HG03354 (cell line): ENCODE measurements around the gene PHF20.
"Not testable (repeated sequence)": the region's sequence is repeated elsewhere in the genome, so short reads cannot be mapped to it uniquely, and the experiment has no call there.

Source experiments
- ATAC-seq: cut with Tn5 transposase; IDR thresholded peaks from one replicate; pipeline ENCODE4 v1.9.1; 2021; ENCODE audit warnings: mild to moderate bottlenecking; ENCODE audit not compliant: unreplicated experiment, poor library complexity, severe bottlenecking

Gene PHF20

DNA sequence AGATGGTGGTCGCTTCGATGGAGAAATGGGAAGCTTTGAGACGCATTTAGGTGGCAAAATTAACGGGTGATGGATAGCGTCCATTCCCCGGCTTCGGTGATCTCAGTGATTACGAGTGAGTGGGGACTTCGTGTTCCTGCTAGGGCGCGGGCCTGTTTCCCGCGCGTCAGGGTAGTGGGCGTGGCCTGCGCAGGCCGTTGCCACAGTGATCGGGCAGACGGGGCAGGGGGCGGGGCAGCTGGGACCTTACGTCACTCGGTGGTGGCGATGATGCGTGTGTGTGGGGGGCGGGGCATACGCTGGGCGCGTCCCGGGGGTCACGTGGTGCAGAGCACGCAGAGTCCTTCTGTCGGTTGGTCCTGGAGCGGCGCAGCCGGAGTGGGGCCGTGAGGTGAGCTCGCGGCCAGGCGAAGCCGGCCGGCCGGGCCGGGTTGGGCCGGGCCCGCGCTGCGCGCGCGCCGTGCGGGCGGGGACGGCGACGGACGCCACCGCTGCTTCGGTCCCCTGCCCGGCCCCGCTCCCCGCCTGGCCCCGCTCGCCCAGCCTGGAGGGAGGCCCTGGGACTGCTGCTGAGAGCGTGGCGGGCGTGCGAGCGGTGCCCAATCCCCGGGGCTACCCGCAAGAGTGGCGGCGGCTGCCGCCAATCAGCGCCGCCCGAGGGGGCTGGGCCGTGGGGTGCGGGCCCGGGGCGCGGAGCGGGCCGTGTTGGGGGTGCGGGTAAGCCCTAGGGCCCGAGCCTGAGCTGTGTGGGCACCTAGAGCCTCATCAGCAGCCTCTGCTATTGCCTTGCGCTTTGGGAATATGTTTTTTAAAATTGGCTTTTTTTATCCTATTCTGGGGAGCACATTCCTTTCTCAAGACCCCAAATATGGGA lies at the start of gene PHF20:
Gene PHF20, plus strand, starts transcription at position 327 of the 874 bp plus-strand sequence. CDS start 29,508 bp downstream, outside the sequence.
- ATAC-seq: peak; percentile 83

DNA sequence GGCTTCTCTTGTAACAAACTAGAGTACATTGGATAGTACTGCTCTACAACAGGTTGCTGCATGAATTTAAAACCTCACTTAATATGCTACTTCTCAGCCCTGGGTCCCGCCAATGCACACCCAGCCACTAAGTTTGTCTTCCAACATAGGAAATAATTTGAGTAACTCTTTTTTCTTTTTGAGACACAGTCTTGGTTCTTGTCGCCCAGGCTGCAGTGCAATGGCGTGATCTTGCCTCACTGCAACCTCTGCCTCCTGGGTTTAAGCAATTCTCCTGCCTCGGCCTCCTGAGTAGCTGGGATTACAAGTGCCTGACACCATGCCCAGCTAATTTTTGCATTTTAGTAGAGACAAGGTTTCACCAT lies 48.6 kb upstream of the PHF20 start:
- ATAC-seq: not testable (repeated sequence)

DNA sequence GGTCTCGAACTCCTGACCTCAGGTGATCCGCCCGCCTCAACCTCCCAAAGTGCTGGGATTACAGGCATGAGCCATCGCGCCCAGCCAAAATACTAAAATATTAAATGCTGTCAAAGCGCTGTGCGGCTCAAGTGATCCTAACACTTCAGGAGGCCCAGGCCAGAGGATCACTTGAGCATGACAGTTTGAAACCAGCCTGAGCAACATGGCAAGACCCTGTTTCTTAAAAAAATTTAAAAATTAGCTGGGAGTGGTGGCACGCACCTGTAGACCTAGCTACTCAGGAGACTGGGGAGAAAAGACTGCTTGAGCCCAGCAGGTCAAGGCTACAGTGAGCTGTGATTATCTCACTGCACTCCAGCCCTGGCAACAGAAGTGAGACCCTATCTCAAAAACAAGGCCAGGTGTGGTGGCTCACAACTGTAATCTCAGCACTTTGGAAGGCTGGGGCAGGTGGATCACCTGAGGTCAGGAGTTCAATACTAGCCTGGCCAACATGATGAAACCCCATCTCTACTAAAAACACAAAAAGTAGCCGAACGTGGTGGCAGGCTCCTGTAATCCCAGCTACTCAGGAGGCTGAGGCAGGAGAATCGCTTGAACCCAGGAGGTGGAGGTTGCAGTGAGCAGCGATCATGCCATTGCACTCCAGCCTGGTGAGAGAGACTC lies 48.0 kb upstream of the PHF20 start:
- not testable (repeated sequence) for ATAC-seq

DNA sequence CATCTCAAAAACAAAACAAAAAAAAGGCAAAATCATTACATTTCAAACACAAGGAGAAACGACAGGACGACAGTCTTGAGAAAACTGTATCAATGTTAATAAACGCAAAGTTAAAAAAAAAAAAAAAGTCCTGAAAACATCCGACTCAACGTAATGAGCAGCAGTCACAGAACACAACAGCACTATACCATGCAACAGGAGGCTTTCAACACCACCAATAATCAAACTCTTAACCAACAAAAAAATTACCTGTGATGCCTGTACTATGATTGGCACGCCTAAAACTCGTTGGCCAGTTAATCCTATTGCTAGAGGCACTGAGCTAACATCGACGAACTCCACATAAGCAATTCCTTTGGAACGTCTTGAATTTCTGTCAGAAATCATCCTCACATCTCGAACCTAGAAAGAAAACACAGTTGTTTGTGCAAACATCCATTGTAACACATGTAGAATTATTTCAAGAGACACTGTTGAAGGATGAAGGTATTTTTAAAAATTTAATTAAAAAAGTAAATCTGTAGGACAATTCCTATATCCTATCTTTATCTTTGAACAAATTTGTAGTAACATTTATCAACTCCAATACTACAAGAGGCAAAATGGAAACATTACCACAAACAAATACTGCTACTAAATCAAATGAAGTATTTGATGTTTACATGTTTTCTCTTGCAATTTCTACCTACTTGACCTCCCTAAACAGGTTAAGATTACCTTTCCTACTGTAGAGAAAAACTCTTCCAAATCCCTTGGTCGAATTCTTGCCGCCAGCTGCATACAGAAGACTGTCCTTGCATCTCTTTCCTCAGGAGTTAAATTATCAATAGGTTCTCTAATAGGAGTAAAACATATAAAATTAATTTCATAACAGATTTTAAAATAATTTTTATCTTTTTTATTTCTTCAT lies 47.2 kb upstream of the PHF20 start:
- no peak for ATAC-seq

DNA sequence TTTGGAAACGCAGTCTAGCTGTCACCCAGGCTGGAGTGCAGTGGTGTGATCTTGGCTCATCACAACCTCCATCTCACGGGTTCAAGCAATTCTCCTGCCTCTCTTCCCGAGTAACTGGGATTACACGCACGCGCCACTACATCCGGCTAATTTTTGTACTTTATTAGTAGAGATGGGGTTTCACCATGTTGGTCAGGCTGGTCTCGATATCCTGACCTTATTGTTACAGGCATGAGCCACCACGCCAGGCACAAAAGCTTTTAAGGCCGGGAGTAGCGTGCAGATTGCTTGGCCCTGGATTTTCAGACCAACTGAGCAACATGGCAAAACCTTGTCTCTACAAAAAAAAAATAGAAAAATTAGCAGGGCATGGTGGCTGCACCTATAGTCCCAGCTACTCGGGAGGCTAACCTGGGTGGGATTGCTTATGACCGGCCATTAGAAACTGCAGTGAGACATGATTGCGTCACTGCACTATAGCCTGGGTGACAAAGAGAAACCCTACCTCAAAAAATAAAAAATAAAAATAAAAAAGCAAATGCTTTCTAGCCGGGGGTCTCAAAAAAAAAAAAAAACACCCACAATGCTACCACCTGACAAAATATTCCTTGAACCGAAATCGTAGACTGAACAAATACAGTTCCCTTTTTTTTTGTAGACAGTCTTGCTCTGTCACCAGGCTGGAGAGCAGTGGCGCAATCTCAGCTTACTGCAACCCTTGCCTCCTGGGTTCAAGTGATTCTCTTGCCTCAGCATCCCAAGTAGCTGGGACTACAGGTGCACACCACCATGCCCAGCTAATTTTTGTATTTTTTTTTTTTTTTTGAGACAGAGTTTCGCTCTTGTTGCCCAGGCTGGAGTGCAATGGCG lies 44.7 kb upstream of the PHF20 start:
- ATAC-seq: no peak

DNA sequence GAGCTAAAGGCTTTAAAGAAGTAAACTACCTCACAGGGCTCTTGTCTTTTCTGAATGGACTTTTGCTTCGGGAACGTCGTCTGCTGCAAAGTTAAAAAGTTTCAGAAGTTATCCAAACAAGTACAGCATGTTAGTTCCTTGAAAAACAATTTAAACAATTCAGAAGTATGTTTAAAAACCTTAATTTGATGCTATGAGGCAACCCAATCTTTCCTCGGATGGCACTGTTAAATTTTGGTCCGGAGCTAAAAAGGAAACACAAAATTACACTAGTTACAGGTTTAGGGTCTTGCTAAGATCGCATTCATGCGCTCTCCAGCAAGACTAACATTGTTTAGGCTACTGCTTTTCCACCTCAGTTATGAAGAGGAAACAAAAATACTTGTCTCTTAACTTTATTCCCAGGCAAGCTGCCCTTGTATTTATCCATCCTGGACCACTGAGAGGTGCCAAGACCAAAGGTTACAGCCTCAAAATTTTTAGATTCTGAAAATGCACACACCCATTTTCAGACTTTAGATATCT lies 42.5 kb upstream of the PHF20 start:
- ATAC-seq: no peak

DNA sequence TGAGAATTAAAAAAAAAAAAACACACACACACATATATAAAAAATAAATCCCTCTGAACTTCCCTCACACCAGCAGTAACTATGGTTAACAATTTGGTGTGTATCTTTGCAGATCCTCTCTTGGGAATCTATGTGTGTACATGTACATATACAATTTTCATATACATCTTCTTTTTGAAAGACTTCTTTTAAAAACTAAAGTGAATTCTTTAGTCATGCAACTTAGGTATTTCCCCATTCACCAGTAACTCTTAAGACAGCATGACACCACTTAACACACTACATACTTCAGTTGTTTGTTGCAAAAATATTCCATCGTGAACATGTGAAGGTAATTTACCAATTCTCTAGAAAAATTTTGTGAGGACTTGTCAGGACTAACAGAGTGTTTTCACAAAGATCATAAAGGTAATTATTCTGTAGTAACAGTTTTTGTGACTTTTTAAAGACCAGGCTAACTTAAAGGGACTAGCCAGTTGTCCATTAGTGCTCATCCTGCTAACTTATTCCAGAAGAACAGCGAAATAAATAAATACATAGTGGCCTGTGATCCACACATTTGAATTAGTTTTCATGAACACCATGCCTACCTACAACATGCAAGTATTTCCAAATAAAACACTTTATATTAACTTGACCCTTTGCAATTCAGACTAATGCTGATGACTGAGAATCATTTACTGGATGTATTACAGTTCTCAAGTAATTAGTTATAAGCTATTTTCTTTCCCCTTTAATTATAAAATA lies 41.8 kb upstream of the PHF20 start:
- ATAC-seq: no peak

DNA sequence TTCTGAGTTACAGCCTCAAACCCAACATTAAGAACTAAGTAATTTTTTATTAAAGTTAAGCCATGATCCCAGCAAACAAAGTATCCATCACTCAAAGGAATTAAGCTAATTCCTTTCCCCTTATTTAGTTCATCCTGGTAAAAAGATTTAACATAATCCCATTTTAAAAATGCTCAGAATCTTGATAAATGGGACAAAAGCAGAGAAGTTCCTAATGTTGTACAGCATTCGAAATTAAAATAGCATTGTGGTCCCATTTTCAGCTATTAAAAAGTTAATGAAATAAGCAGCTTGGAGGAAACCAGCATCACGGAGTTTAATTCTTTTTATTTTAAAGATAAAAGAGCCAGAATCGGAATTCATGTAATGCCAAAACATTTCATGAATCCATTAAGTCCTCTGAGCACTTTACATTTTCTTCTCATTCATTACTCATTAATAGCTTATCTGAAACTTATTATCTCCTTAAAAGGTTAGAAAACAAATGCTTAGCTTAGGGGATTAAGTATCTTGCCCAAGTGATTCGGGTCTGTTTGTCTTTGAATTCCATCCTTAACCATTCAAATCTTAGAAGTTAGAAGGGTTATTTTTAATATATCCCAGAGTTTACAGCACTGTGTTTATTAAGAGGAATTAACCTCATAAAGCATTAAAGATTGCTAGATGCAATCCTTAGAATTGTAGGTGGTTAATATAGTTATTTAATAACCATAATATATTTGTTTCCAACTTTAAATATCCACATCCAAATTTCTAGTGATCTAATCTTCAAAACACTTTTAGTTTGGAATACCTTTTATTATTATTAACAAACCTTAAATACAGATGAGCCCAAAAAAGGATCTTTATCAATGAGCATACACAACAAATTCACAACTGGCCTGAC lies 41.0 kb upstream of the PHF20 start:
- ATAC-seq: no peak

DNA sequence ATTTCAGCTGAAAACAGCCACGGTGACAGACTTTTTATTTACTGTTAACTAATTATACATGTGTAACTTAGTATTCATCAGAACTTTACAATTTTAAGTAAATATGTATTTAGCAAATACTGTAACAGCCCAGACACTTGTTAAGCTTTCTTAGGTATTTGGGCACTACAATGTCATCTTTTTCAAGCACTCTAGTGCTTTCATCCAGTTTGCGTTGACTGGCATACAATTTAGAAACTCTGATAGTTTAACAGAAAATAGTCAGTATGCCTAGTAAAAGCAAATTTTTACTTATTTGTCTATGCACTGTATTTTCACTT lies 40.4 kb upstream of the PHF20 start:
- no peak for ATAC-seq

DNA sequence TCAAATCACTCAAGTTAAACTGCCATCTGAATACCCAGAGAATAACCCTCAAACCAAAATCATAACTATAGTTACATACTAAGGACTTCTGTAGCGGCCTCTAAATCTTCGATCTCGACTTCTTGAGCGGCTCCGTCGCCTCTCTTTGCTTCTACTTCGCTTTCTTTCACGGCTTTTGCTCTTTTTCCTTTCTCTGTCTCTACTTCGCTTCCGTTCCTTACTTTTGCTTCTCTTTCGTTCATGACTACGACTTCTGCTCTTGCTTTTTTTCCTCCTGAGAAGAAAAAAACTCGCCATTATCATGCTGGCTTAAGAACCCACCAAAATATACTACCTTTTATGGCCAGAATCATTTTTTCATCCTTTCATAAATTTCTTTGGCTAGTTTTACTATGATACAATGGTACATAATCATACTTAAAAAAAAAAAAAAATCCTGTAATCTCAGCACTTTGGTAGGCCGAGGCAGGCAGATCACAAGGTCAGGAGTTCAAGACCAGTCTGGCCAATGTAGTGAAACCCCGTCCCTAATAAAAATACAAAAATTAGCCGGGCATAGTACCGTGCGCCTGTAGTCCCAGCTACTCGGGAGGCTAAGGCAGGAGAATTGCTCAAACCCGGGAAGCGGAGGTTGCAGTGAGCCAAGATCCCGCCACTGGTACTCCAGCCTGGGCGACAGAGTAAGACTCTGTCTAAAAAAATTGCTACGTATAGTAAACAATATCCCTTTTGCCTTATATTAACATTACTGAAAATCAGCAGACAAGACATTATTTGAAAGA lies 39.8 kb upstream of the PHF20 start:
- ATAC-seq: no peak

DNA sequence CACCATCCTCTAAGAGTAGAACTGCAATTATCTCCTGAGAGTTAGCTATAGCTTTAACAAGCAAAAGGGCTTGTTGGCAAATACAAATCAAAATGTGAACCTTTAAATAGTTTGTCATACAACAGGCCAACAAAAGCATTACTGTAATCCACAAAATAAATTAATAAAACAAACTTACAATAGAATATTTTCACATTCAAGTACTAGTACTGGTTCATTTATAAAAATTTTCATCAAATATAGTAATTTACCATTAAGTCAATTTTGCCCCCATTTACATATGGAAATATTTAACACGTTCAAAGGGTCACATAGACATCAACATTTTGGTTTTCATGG lies 39.2 kb upstream of the PHF20 start:
- ATAC-seq: no peak

DNA sequence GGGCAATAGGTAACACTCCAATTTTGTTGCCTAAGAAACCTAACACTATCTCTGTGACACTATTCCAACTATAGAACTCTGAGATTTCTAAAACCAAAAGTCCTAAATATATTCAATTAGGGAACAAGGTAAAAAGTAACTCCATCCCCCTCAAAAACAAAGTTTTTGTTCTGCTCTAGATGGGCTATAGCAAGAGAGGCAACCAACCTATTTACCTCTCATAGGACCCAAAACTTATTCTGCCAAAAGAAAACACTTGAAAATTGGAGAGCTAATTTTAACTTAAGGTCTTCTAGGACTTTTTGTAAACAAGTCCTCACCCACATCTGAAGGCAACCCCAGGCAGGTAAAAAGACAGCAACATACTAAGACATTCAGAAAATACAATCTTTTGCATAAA lies 37.4 kb upstream of the PHF20 start:
- no peak for ATAC-seq

DNA sequence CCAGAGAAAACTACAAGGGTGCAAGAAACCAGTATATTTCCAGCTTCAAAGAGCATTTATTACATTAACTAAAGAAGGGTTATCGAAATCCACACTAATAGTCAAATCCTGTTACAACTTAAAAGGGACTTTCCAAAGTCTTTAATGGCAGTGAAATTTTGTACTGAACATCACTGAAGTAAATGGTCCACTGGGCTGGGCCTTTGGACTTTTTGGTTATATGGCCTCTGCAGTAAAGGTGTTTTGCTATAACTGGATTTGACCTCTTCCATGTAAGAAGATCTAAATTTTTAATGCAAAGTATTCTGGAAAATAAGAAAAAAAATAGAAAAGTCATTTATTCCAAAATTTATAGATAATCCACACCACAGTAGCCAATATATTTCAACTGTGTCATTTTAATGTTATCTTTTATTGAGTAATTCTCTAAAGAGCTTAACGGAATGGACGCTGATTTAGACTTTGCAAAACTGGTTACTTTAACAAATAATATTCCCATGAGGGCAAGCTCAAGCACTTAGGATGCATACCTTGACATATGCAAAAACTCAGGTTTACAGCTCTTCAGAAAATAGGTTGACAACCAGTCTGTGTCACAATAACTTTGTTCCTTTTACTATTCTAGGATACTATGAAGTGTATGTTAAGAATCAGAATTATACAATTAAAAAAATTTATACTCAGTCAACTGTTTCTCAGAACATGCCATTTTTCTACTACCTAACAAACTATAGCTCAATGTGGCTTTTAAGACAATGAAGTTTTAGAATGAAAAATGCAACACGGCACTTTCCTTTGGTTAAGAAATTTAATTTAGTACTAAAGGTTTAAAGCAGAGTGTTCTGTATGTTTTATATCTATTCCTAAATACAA lies 36.8 kb upstream of the PHF20 start:
- no peak for ATAC-seq

DNA sequence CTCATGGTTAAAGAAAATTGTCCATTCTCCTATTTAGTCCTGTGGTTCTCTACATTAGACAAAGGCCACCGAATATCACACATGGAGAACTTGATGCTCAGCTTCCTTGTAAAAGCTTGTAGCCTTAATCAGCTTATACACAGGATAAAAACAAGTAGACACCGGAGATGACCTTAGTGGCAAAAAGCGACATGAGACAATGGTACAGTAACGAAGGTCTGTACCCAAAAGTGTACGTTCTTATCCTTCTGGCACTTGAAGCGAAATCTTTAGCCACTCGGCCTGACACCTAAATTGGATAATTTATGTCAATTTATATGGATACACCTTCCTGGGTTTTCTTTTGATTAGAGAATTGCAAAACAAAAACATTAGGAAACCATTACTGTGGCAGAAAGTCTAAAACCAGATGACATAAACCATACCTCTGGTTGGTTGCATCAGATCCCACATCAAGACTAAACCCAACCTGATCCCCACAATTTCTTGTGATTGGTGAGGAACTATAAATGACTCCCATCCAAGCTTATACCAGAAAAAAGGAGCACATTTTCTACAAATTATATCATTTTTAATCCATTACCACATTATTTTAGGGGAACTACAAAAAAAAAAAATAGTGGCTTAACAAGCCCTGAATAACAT lies 35.9 kb upstream of the PHF20 start:
- no peak for ATAC-seq

DNA sequence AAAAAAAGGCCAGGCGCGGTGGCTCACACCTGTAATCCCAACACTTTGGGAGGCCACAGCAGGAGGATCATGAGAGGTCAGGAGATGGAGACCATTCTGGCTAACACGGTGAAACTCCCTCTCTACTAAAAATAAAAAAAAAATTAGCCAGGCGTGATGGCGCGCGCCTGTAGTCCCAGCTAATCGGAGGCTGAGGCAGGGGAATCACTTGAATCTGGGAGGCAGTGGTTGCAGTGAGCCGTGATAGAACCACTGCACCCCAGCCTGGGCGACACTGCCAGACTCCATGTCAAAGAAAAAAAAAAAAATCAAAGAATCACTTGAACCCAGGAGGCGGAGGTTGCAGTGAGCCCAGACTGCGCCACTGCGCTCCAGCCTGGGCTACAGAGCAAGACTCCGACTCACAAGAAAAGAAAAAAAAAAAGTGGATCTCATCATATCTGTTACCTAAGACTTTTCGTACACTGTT lies 33.9 kb upstream of the PHF20 start:
- no peak for ATAC-seq
